C4-2B (cell line): ENCODE measurements around the gene ADCY1.

Experiments
- ZFX ChIP-seq: fragments of 450-650 bp; IDR thresholded peaks from 2 replicates; pipeline ENCODE4 v1.6.1; 2017
- TF ChIP-seq, protein P1 (sequence below): fragments of 450-650 bp; conservative IDR thresholded peaks from 2 replicates; pipeline ENCODE4 v1.5.1; 2017; ENCODE audit warnings: mild to moderate bottlenecking

GRCh38 chr7:45663965-45664633 is 89.9 kb downstream of the ADCY1 start:
- TF ChIP-seq, protein P1, sequence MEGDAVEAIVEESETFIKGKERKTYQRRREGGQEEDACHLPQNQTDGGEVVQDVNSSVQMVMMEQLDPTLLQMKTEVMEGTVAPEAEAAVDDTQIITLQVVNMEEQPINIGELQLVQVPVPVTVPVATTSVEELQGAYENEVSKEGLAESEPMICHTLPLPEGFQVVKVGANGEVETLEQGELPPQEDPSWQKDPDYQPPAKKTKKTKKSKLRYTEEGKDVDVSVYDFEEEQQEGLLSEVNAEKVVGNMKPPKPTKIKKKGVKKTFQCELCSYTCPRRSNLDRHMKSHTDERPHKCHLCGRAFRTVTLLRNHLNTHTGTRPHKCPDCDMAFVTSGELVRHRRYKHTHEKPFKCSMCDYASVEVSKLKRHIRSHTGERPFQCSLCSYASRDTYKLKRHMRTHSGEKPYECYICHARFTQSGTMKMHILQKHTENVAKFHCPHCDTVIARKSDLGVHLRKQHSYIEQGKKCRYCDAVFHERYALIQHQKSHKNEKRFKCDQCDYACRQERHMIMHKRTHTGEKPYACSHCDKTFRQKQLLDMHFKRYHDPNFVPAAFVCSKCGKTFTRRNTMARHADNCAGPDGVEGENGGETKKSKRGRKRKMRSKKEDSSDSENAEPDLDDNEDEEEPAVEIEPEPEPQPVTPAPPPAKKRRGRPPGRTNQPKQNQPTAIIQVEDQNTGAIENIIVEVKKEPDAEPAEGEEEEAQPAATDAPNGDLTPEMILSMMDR = no peak
- TF ChIP-seq ZFX = no peak
